Activated naive CD8-positive, alpha-beta T cell treated with anti-CD3 and anti-CD28 coated beads, Interleukin-2, amount 50 U/mL, for 16 hours (primary cell): Measurements from ENCODE around the gene HLA-C.
"Not testable (repeated sequence)": the region's sequence is repeated elsewhere in the genome, so short reads cannot be mapped to it uniquely, and the experiment has no call there.

Experiments
- DNase-seq: peaks from one replicate; pipeline ENCODE4 v3.0.0-alpha.2; 2020; ENCODE audit warnings: low read depth, low spot score

The HLA-C gene

GRCh38 chr6:31270788-31271640, 878 bp downstream of the HLA-C start:
- DNase-seq, result no peak

DNA sequence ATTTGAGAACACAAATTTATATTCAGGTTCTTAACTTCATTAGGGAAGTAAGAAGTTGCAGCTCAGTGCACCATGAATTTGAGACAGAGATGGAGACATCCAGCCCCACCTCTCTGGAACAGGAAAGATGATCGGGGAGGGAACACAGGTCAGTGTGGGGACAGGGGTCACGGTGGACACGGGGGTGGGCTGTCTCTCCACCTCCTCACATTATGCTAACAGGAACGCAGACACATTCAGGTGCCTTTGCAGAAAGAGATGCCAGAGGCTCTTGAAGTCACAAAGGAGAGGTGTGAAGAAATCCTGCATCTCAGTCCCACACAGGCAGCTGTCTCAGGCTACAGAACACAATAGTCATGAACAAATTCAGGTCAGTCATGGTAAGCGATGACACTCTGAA, 3.1 kb downstream of the HLA-C start:
- DNase-seq, result no peak

DNA sequence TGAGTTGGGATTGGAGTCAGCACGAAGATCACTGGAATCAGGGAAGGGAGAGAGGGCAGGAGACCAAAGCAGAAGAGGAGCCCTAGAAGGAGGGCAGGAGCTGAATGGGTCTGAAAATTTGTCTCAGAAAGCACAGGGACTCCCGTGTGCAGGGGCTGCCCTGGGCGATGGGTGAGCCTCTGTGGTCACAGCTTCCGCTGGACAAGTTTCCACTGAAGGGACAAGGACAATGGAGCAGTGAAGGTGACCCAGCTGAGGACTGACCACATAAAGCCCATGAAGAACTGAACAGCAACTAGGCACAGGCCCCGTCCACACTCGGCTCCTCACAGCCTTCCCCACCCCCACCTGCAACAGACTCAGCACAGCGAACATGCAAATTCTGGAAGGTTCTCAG, 3.5 kb downstream of the HLA-C start:
- no peak for DNase-seq

GRCh38 chr6:31267651-31268368, 4.1 kb downstream of the HLA-C start:
- DNase-seq, result no peak

- no peak for DNase-seq
Measured at GRCh38 chr6:31266567-31267360, 5.1 kb downstream of the HLA-C start.

DNA sequence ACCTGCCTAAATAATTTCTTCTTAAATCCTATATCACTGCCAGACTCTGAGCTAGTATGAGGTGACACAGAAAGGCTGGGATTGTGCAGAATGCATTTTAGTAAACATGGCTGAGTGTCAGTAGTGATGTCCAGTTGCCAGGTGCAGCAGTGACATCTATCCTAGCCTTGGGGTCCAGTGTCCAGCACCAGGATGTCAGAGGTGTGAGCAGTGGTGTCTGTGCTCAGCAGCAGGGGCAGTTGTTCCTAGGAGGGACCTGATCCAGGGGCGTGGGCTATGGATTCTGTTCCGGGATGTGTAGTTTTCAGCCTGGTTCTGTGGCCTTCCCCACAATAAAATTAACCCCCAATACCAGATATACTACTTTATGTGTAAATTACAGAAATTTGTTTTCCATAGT, 6.0 kb downstream of the HLA-C start:
- no peak for DNase-seq

DNA sequence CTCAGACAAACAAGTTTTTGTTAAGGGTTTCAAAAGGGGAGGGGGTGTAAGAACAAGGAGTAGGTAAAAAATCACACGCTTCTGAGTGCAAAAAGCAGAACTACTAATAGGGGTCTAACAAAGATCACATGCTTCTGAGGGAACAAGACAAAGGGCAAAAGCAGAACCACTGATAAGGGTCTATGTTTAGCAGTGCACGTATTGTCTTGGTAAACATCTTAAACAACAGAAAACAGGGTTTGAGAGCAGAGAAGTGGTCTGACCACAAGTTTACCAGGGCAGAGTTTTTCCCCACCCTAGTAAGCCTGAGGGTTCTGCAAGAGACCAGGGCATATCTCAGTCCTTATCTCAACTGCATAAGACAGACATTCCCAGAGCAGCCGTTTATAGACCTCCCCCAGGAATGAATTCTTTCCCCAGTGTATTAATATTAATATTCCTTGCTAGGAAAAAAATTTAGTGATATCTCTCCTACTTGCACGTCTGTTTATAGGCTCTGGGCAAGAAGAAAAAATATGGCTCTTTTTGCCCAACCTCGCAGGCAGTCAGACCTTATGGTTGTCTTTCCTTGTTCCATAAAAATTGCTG, 8.5 kb downstream of the HLA-C start:
- not testable (repeated sequence) for DNase-seq

DNA sequence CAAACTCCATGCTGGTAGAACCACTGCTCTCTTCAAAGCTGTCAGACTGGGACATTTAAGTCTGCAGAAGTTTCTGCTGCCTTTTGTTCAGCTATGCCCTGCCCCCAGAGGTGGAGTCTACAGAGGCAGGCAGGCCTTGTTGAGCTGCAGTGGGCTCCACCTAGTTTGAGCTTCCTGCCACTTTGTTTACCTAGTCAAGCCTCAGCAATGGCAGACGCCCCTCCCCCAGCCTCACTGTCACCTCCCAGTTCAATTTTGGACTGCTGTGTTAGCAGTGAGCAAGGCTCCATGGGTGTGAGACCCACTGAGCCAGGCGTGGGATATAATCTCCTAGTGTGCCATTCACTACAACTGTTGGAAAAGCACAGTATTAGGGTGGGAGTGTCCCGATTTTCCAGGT, 11.9 kb downstream of the HLA-C start:
- DNase-seq, result not testable (repeated sequence)

DNA sequence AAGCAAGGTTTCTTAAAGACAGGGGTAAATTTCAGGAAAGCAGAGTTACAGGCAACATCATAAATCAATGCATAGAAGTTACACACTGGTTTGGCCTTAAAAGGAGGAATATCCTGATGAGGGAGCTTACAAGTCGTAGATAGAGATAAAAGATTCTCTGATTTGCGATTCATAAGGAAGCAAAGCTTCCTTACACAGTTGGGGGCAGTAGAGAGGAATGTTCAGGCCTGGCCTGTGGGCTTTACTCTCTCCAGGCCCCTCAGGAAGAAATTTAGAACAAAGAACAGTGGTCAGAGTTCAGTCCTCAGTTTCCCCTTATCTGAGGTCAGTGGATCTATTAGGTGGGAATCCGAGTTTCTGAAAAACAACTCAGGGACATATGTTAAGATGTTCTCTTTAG, 19.3 kb downstream of the HLA-C start:
- DNase-seq, result no peak

DNA sequence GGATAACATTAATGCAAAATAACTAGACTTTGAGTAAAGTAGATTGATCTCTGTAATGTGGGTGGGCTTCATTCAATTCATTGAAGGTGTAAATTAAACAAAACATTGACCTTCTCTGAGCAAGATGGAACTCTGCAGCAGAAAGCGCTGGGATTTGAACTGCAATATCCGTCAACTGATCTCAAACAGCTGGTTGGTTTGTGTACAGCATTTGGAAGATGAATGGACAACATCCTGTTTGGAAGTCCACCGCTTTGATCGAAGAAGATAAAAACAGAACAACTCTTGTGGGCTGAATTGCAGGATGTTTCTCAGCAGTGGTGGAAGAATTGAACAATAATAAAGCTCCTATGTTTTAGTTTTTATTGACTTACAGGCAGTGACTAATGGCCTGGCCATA, 20.6 kb downstream of the HLA-C start:
- no peak for DNase-seq

GRCh38 chr6:31249184-31249583, 22.7 kb downstream of the HLA-C start:
- no peak for DNase-seq

GRCh38 chr6:31247813-31248212, 24.1 kb downstream of the HLA-C start:
- no peak for DNase-seq

GRCh38 chr6:31246051-31246521, 25.8 kb downstream of the HLA-C start:
- no peak for DNase-seq

DNA sequence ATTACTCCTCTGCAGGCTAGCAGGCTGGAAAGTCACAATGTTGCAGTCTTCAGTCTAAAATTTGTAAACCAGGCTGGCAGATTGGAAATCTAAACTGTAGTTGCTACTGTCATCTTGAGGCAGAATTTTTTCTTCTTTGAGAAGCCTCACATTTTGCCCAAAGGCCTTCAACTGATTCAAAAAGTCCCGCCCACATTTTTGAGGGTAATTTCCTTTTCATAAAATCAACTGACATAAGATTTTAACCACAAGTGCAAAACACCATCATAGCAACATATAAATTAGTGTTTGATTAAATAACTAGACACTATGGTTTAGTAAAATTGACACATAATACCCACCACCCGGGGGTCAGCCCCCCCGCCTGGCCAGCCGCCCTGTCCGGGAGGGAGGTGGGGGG, 28.4 kb downstream of the HLA-C start:
- DNase-seq, result no peak

- no peak for DNase-seq
Measured at GRCh38 chr6:31239854-31240253, 32.0 kb downstream of the HLA-C start.

DNA sequence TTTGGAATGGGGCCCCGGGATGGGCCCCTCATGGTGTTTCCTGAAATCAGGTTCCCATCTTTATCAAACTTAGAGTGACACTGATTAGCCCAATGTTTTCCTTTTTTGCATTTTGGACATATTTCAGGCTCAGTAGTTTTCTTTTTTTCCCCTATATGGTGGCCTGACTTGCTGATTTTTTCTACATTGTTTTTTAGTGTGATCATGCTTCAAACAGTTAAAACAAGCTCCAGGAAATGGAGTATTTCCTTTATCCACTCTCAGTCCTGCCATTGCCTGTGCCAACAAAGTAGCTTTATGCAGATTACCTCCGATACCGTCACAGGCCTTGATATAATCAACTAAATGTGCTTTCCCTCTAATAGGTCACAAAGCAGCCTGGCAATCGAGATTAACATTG, 37.8 kb downstream of the HLA-C start:
- DNase-seq, result not testable (repeated sequence)

- DNase-seq, result no peak
Measured at GRCh38 chr6:31228476-31228875, 43.4 kb downstream of the HLA-C start.

- no peak for DNase-seq
Measured at GRCh38 chr6:31227143-31227542, 44.7 kb downstream of the HLA-C start.

DNA sequence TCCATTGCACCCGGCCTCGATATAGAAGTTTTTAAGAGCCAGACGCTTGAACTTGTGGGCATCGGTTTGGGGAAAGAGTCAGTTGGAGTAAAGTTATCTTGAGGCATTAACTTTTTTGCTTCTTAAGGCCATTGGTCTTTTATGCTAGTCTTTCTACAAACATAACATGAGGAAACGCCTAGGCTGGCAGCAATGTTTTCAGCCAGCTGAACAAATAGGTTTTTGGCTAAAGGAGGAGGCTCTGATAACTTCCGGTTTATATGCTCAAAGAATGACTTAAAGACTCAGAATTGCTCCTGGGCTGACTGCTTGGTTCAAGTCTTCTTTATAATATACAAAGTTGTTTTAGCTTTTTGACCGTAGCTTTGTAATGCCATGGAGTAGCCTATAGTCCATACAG, 46.2 kb downstream of the HLA-C start:
- DNase-seq, result no peak

GRCh38 chr6:31222496-31222895, 49.4 kb downstream of the HLA-C start:
- DNase-seq, result no peak
